GM12875 (cell line): ENCODE results near the gene DAZ2.
"Not testable (repeated sequence)": the region's sequence is repeated elsewhere in the genome, so short reads cannot be mapped to it uniquely, and the experiment has no call there.

ENCODE experiments used
- H3K4me3 ChIP-seq: one replicate; pipeline ENCODE4 v1.5.1; 2011; ENCODE audit warnings: low read depth, low read length, control low read depth

DAZ2 gene, protein sequence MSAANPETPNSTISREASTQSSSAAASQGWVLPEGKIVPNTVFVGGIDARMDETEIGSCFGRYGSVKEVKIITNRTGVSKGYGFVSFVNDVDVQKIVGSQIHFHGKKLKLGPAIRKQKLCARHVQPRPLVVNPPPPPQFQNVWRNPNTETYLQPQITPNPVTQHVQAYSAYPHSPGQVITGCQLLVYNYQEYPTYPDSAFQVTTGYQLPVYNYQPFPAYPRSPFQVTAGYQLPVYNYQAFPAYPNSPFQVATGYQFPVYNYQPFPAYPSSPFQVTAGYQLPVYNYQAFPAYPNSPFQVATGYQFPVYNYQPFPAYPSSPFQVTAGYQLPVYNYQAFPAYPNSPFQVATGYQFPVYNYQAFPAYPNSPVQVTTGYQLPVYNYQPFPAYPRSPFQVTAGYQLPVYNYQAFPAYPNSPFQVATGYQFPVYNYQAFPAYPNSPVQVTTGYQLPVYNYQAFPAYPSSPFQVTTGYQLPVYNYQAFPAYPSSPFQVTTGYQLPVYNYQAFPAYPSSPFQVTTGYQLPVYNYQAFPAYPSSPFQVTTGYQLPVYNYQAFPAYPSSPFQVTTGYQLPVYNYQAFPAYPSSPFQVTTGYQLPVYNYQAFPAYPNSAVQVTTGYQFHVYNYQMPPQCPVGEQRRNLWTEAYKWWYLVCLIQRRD

DNA sequence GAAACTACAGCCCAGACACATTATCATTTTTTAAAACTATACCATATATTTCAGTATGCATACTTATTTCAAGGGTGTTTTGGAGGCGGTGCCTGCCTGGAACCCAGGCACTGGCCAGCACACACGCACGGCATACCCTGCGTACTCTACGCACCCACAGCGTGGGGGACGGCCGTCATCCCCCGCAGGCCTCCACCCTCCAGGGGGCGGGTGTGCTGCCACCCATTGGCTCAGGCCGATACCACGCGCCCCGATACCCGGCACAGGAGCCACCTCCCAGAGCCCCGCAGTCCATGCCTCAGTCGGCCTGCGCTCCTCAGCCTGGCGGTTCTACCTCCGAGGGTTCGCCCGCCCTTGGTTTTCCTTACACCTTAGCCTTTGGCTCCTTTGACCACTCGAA lies at the start of gene DAZ2:
DAZ2 (plus strand) TSS at position 301 of the 400 bp plus-strand sequence. CDS start 208 bp downstream, outside the sequence.
- not testable (repeated sequence) for H3K4me3 ChIP-seq

DNA sequence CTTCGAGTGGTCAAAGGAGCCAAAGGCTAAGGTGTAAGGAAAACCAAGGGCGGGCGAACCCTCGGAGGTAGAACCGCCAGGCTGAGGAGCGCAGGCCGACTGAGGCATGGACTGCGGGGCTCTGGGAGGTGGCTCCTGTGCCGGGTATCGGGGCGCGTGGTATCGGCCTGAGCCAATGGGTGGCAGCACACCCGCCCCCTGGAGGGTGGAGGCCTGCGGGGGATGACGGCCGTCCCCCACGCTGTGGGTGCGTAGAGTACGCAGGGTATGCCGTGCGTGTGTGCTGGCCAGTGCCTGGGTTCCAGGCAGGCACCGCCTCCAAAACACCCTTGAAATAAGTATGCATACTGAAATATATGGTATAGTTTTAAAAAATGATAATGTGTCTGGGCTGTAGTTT lies 20.4 kb upstream of the DAZ2 start, which contains the start of gene DAZ1:
DAZ1 (minus strand) TSS at position 101 of the 400 bp plus-strand sequence. CDS start 208 bp downstream, outside the sequence.
- not testable (repeated sequence) for H3K4me3 ChIP-seq

- H3K4me3 ChIP-seq = not testable (repeated sequence)
These were observed 11.9 kb upstream of the DAZ2 start for GRCh38 chrY:23207455-23207854.

- H3K4me3 ChIP-seq = not testable (repeated sequence)
These were observed 9.4 kb upstream of the DAZ2 start for GRCh38 chrY:23209802-23210495.

GRCh38 chrY:23210681-23211080 lies 8.7 kb upstream of the DAZ2 start:
- H3K4me3 ChIP-seq = not testable (repeated sequence)
